Fibroblast of lung (primary cell): ENCODE results near the gene TMEM176B. TPM values are rescaled to one million over a fixed set of nuclear protein-coding genes. Genes with fewer than 3 reads are reported as not detected.

Experiments used
- DNase-seq, 2 donors: peaks; one replicate each; pipeline versions ENCODE4 v3.0.0 to v3.0.0-alpha.2; 2010; ENCODE audit warnings: low read depth in 2 of 2
- H2AFZ ChIP-seq: 2 replicates; pipeline ENCODE4 v1.5.1; 2012; ENCODE audit warnings: low read length, control low read depth, inconsistent platforms
- H3K27ac ChIP-seq: 2 replicates; pipeline ENCODE4 v1.5.1; 2011; ENCODE audit warnings: low read length, control low read depth; ENCODE audit not compliant: insufficient read depth
- H3K27me3 ChIP-seq: 2 replicates; pipeline ENCODE4 v1.5.1; 2011; ENCODE audit warnings: mild to moderate bottlenecking, low read length; ENCODE audit not compliant: control insufficient read depth, insufficient read depth
- H3K36me3 ChIP-seq: 2 replicates; pipeline ENCODE4 v1.5.1; 2011; ENCODE audit warnings: low read length; ENCODE audit not compliant: control insufficient read depth, insufficient read depth
- H3K4me1 ChIP-seq: 2 replicates; pipeline ENCODE4 v1.5.1; 2011; ENCODE audit warnings: low read length; ENCODE audit not compliant: control insufficient read depth, insufficient read depth; ENCODE audit errors: extremely low read depth
- H3K4me2 ChIP-seq: 2 replicates; pipeline ENCODE4 v1.5.1; 2011; ENCODE audit warnings: low read length, control low read depth; ENCODE audit not compliant: insufficient read depth; ENCODE audit errors: extremely low read depth
- H3K4me3 ChIP-seq, 4 experiments: fragments of 200-600 bp in 1 of 4; sonication (generic) in 1 of 4; replicated peaks in 1 of 4; 2 replicates each; pipeline ENCODE4 v1.5.1; 2011 to 2016; ENCODE audit warnings: low read length in 4 of 4, low read depth in 3 of 4, mild to moderate bottlenecking in 3 of 4, control low read depth in 2 of 4, inconsistent platforms in 1 of 4, mixed read lengths in 1 of 4; ENCODE audit not compliant: insufficient read depth in 1 of 4; ENCODE audit errors: control extremely low read depth in 1 of 4
- H3K79me2 ChIP-seq: 2 replicates; pipeline ENCODE4 v1.5.1; 2012; ENCODE audit warnings: mild to moderate bottlenecking, low read length, inconsistent platforms; ENCODE audit not compliant: control insufficient read depth, insufficient read depth
- H3K9ac ChIP-seq: 2 replicates; pipeline ENCODE4 v1.5.1; 2011; ENCODE audit warnings: mild to moderate bottlenecking, low read length, control low read depth; ENCODE audit not compliant: insufficient read depth
- H3K9me3 ChIP-seq: 2 replicates; pipeline ENCODE4 v1.5.1; 2012; ENCODE audit warnings: low read depth, low read length; ENCODE audit not compliant: control insufficient read depth, insufficient read depth
- H4K20me1 ChIP-seq: 2 replicates; pipeline ENCODE4 v1.5.1; 2011; ENCODE audit warnings: low read length; ENCODE audit not compliant: control insufficient read depth, insufficient read depth; ENCODE audit errors: extremely low read depth
- CTCF ChIP-seq, 2 donors: IDR thresholded peaks in 1 of 2; conservative IDR thresholded peaks in 1 of 2; 1 replicate in 1 of 2; 2 replicates in 1 of 2; pipeline ENCODE4 v1.5.1; 2011 to 2012; ENCODE audit warnings: low read length in 2 of 2, control low read depth in 1 of 2, inconsistent platforms in 1 of 2, low read depth in 1 of 2, mild to moderate bottlenecking in 1 of 2
- EZH2 ChIP-seq: IDR thresholded peaks from 2 replicates; pipeline ENCODE4 v1.5.1; 2012; ENCODE audit warnings: low read length, control low read depth, mild to moderate bottlenecking; ENCODE audit errors: missing control alignments
- polyA plus RNA-seq, 2 donors: library from polyadenylated mRNA; depleted of rRNA in 1 of 2; stranded (reverse) in 1 of 2; unstranded in 1 of 2; fragments of >200 nt; gene quantifications; 2 replicates each; pipeline ENCODE4 v1.2.1, GENCODE V29; 2011 to 2012; ENCODE audit warnings: missing spikeins in 1 of 2
- total RNA-seq: library from RNA; depleted of rRNA; stranded (reverse); fragments of >200 nt; gene quantifications from 2 replicates; pipeline ENCODE4 v1.2.1, GENCODE V29; 2014

The TMEM176B gene
- total and polyA plus RNA-seq, 2 donors (not counting 1 experiment from before 2014, with no cell fraction given), result 0.78 to 26.8 TPM

GRCh38 chr7:150848111-150848510, 47.9 kb upstream of the TMEM176B start:
- Histone ChIP-seq H3K36me3 (no peaks in the 10 kb centered on the region), H3K27me3 (no peaks in the 10 kb centered on the region), H4K20me1 (no peaks in the 10 kb centered on the region), H3K79me2 (no peaks in the 10 kb centered on the region), H3K4me1 (no peaks in the 10 kb centered on the region), H3K27ac (no peak overlapping the region), H3K4me3 (no peak overlapping the region), H2AFZ (no peak overlapping the region), H3K9me3 (no peaks in the 10 kb centered on the region), H3K4me2 (no peak overlapping the region), H3K9ac (no peak overlapping the region)
- DNase-seq, result no peak
- TF ChIP-seq CTCF (conservative IDR thresholded peaks at IDR 0.05 in 1 of 2, IDR thresholded peaks at IDR 0.05 in 1 of 2; ENCODE audit: low read depth in 1 of 2, low read length in 2 of 2) (no peak), EZH2 (no peak)

- H3K27ac ChIP-seq, result no peak overlapping the region
- H3K4me3 ChIP-seq, result no peak overlapping the region
- H3K4me2 ChIP-seq, result no peak overlapping the region
- H3K9me3 ChIP-seq, result no peaks in the 10 kb centered on the region
- H3K36me3 ChIP-seq, result no peaks in the 10 kb centered on the region
- H3K27me3 ChIP-seq, result no peaks in the 10 kb centered on the region
- no peaks in the 10 kb centered on the region for H4K20me1 ChIP-seq
- no peak overlapping the region for H2AFZ ChIP-seq
- no peaks in the 10 kb centered on the region for H3K4me1 ChIP-seq
- no peak for TF ChIP-seq EZH2
- TF ChIP-seq CTCF (conservative IDR thresholded peaks at IDR 0.05 in 1 of 2, IDR thresholded peaks at IDR 0.05 in 1 of 2; ENCODE audit: low read depth in 1 of 2, low read length in 2 of 2), result no peak
- DNase-seq, result no peak
- H3K79me2 ChIP-seq, result no peaks in the 10 kb centered on the region
- no peak overlapping the region for H3K9ac ChIP-seq
Measured at GRCh38 chr7:150847536-150847935, 47.4 kb upstream of the TMEM176B start.

- H3K79me2 ChIP-seq, result no peaks in the 10 kb centered on the region
- H2AFZ ChIP-seq, result no peak overlapping the region
- H3K27me3 ChIP-seq, result no peaks in the 10 kb centered on the region
- no peak overlapping the region for H3K4me2 ChIP-seq
- no peak overlapping the region for H3K4me3 ChIP-seq
- H3K9ac ChIP-seq, result no peak overlapping the region
- H3K27ac ChIP-seq, result no peak overlapping the region
- no peaks in the 10 kb centered on the region for H3K4me1 ChIP-seq
- no peak for TF ChIP-seq CTCF (conservative IDR thresholded peaks at IDR 0.05 in 1 of 2, IDR thresholded peaks at IDR 0.05 in 1 of 2; ENCODE audit: low read depth in 1 of 2, low read length in 2 of 2)
- no peak for TF ChIP-seq EZH2
- DNase-seq, result no peak
- no peaks in the 10 kb centered on the region for H4K20me1 ChIP-seq
- H3K9me3 ChIP-seq, result no peaks in the 10 kb centered on the region
- H3K36me3 ChIP-seq, result no peaks in the 10 kb centered on the region
Measured at GRCh38 chr7:150846291-150847115, 46.3 kb upstream of the TMEM176B start.
